Measurements from ENCODE around the gene TTC33.
"Not testable (repeated sequence)": the region's sequence is repeated elsewhere in the genome, so short reads cannot be mapped to it uniquely, and the experiment has no call there.

Gene TTC33

GRCh38 chr5:40679148-40679912, 76.4 kb downstream of the TTC33 start:
- DNase-seq: peak; percentile 60 to 89

- no peak for DNase-seq
Measured at GRCh38 chr5:40678460-40679147, 77.2 kb downstream of the TTC33 start.

GRCh38 chr5:40678026-40678425, 77.7 kb downstream of the TTC33 start:
- no peak for DNase-seq

- no peak for DNase-seq
Measured at GRCh38 chr5:40677456-40677855, 78.3 kb downstream of the TTC33 start.

GRCh38 chr5:40676613-40677343, 79.0 kb downstream of the TTC33 start:
- DNase-seq: no peak

- no peak for DNase-seq
Measured at GRCh38 chr5:40675396-40676133, 80.2 kb downstream of the TTC33 start.

GRCh38 chr5:40674661-40675235, 81.0 kb downstream of the TTC33 start:
- no peak for DNase-seq

- no peak for DNase-seq
Measured at GRCh38 chr5:40672425-40672824, 83.3 kb downstream of the TTC33 start.

- DNase-seq: no peak
Measured at GRCh38 chr5:40669606-40670390, 86.0 kb downstream of the TTC33 start.

GRCh38 chr5:40667161-40667663, 88.5 kb downstream of the TTC33 start:
- DNase-seq: no peak

GRCh38 chr5:40666657-40667056, 89.1 kb downstream of the TTC33 start:
- DNase-seq: no peak

- DNase-seq: no peak
Measured at GRCh38 chr5:40665635-40666298, 90.0 kb downstream of the TTC33 start.

GRCh38 chr5:40660751-40661150, 95.0 kb downstream of the TTC33 start:
- DNase-seq: no peak

- DNase-seq: no peak
Measured at GRCh38 chr5:40656766-40657165, 99.0 kb downstream of the TTC33 start.

GRCh38 chr5:40656091-40656490, 99.7 kb downstream of the TTC33 start:
- not testable (repeated sequence) for DNase-seq

- DNase-seq: no peak
Measured at GRCh38 chr5:40655138-40655537, 100.6 kb downstream of the TTC33 start.

- no peak for DNase-seq
Measured at GRCh38 chr5:40654377-40654991, 101.3 kb downstream of the TTC33 start.

GRCh38 chr5:40653221-40654022, 102.3 kb downstream of the TTC33 start:
- DNase-seq: no peak

GRCh38 chr5:40652441-40653220, 103.1 kb downstream of the TTC33 start:
- DNase-seq: no peak

All from NCI-H526 (cell line).